ENCODE data around the gene RAD9B.

DNA sequence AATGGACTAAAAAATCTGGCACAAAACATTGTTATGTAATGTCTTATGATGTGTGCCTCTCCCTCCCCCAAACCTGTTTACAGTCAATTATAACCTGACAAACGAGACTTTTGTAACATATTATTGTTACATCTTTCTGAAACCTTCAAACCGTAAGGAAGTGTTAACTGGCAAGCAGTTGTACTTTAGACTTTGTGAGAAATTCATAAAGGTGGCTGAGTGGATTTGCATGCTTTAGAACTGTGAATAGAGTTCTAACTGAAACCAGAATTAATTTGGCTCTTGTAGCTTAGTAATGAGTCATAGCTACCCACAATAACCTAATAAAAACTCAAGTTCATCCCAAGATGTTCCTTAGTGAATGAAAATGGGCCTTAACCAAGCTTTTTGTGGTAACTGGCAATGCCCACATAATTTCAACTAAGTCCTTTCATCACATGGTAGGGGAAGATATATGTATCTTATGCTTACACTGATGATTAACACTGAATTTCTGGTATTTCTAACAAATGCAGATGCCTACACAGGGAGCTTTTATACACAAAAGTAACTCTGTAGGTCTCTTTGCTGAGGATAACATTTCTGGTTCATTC, 29.7 kb downstream of the RAD9B start:
- no peak for TF ChIP-seq RFX5 (IDR thresholded peaks at IDR 0.05)
- no peak for TF ChIP-seq POLR2A (IDR thresholded peaks at IDR 0.05; ENCODE audit: low read length)
- TF ChIP-seq, protein P1, sequence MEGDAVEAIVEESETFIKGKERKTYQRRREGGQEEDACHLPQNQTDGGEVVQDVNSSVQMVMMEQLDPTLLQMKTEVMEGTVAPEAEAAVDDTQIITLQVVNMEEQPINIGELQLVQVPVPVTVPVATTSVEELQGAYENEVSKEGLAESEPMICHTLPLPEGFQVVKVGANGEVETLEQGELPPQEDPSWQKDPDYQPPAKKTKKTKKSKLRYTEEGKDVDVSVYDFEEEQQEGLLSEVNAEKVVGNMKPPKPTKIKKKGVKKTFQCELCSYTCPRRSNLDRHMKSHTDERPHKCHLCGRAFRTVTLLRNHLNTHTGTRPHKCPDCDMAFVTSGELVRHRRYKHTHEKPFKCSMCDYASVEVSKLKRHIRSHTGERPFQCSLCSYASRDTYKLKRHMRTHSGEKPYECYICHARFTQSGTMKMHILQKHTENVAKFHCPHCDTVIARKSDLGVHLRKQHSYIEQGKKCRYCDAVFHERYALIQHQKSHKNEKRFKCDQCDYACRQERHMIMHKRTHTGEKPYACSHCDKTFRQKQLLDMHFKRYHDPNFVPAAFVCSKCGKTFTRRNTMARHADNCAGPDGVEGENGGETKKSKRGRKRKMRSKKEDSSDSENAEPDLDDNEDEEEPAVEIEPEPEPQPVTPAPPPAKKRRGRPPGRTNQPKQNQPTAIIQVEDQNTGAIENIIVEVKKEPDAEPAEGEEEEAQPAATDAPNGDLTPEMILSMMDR (IDR thresholded peaks at IDR 0.05): no peak
- TF ChIP-seq MAFK (IDR thresholded peaks at IDR 0.05; ENCODE audit: partially characterized antibody): no peak
- TF ChIP-seq CEBPB (IDR thresholded peaks at IDR 0.05): no peak
- no peak for TF ChIP-seq PBX3 (IDR thresholded peaks at IDR 0.05)
- no peak for TF ChIP-seq CBX8 (IDR thresholded peaks at IDR 0.05)
- no peak for TF ChIP-seq TP53 (CRISPR knock-in tag; IDR thresholded peaks at IDR 0.05)
- no peak for TF ChIP-seq TFCP2L1 (CRISPR knock-in tag; IDR thresholded peaks at IDR 0.05)
- TF ChIP-seq HDAC2 (IDR thresholded peaks at IDR 0.05): no peak
- no peak for TF ChIP-seq USF2 (IDR thresholded peaks at IDR 0.05)
